ENCODE results near the gene DPP6. TPM values are rescaled to one million over a fixed set of nuclear protein-coding genes. Genes with fewer than 3 reads are reported as not detected.

DPP6 gene
- polyA plus RNA-seq, 1 donor (not counting 4 experiments of a cell fraction or from before 2014, with no cell fraction given) = not detected

DNA sequence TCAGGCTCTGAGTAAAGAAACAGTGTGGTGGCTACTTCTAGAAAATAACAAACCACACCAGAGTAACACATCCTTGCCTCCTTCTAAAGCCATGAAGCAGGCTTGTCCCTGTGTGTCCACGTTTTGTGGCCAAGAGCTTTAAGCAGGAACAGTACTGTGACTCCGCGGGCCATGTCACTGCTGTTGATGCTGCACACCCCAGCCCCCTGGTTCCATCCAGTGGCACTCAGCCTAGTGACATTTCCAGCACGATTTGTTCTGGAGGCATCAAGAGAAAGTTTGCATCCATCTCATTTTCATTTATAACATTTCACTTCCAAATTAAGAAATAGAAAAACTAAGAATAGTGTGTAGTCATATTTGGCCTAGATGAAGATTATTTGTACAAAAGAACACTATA is 739.4 kb downstream of the DPP6 start:
- FAIRE-seq = no peak
- TF ChIP-seq, protein P1, sequence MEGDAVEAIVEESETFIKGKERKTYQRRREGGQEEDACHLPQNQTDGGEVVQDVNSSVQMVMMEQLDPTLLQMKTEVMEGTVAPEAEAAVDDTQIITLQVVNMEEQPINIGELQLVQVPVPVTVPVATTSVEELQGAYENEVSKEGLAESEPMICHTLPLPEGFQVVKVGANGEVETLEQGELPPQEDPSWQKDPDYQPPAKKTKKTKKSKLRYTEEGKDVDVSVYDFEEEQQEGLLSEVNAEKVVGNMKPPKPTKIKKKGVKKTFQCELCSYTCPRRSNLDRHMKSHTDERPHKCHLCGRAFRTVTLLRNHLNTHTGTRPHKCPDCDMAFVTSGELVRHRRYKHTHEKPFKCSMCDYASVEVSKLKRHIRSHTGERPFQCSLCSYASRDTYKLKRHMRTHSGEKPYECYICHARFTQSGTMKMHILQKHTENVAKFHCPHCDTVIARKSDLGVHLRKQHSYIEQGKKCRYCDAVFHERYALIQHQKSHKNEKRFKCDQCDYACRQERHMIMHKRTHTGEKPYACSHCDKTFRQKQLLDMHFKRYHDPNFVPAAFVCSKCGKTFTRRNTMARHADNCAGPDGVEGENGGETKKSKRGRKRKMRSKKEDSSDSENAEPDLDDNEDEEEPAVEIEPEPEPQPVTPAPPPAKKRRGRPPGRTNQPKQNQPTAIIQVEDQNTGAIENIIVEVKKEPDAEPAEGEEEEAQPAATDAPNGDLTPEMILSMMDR (optimal IDR thresholded peaks at IDR 0.05 in 1 of 3, IDR thresholded peaks at IDR 0.05 in 1 of 3, conservative IDR thresholded peaks at IDR 0.05 in 1 of 3; ENCODE audit: extremely low read depth in 1 of 3, insufficient read depth in 2 of 3, low read length in 3 of 3) = no peak
- no peak overlapping the region for H3K4me3 ChIP-seq (ENCODE audit: control insufficient read depth in 2 of 3, extremely low read depth in 1 of 3, insufficient read depth in 2 of 3, low read depth in 1 of 3, low read length in 3 of 3)
- no peaks in the 10 kb centered on the region for H3K27me3 ChIP-seq (ENCODE audit: control insufficient read depth, extremely low read depth, insufficient read depth, low read length)
- H3K27ac ChIP-seq (ENCODE audit: control insufficient read depth, insufficient read depth, low read length) = no peak overlapping the region
- no peak overlapping the region for H3K4me2 ChIP-seq (ENCODE audit: control insufficient read depth, extremely low read depth, insufficient read depth, low read depth, low read length)
- DNase-seq (ENCODE audit: low read depth, low spot score) = no peak
- H3K9me3 ChIP-seq (ENCODE audit: control insufficient read depth, low read depth, low read length) = peaks cover 2% of the 10 kb centered on the region
- H4K20me1 ChIP-seq (ENCODE audit: control insufficient read depth, extremely low read depth, insufficient read depth, low read length) = no peaks in the 10 kb centered on the region
- dilution Hi-C loops (cut with MboI; ENCODE audit: extremely low pct_ligation_motif_present, low sequenced_read_pairs) = no loop called here
- no peak overlapping the region for H3K9ac ChIP-seq (ENCODE audit: control insufficient read depth, extremely low read depth, insufficient read depth, low read length)
- H3K79me2 ChIP-seq (ENCODE audit: control insufficient read depth, insufficient read depth, low read length) = no peaks in the 10 kb centered on the region
- no peak overlapping the region for H2AFZ ChIP-seq (ENCODE audit: control insufficient read depth, low read length)
- H3K4me1 ChIP-seq (ENCODE audit: control insufficient read depth, extremely low read depth, insufficient read depth, low read length) = no peaks in the 10 kb centered on the region
- no peaks in the 10 kb centered on the region for H3K9me1 ChIP-seq (ENCODE audit: control insufficient read depth, extremely low read depth, insufficient read depth, low read length)
- no peaks in the 10 kb centered on the region for H3K36me3 ChIP-seq (ENCODE audit: control insufficient read depth in 2 of 2, extremely low read depth in 1 of 2, insufficient read depth in 2 of 2, low read length in 2 of 2)

DNA sequence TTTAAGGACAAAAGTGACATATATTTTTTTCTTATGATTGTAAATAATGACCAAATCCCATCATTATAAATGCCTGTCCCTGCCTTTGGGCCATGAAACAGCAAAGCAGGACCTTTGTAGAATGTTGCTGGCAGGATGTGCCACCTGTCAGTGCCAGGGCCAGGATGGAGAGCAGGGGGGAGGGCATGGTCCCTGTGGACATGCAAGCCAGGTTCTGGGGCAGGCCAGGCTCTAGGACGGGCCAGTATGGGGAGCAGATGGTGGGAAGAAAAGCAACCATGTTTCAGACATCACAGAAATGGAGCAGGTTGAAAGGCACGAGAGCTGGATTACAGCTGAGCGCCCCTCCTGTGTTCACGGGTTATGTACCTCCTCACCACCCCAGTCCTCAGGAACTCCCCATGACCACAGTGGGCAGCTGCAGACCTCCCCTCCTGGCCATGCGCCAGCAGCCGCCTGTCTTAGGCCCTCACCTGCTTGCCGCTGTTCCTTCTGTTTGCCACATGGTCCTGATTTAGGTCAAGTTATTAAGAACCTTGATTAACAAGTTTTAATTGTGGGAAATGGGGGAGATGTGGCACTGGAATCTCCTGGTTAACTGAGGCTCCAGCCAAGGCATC is 740.3 kb downstream of the DPP6 start:
- Histone ChIP-seq H3K9ac (ENCODE audit: control insufficient read depth, extremely low read depth, insufficient read depth, low read length) (no peak overlapping the region), H3K4me3 (ENCODE audit: control insufficient read depth in 2 of 3, extremely low read depth in 1 of 3, insufficient read depth in 2 of 3, low read depth in 1 of 3, low read length in 3 of 3) (no peak overlapping the region), H3K4me2 (ENCODE audit: control insufficient read depth, extremely low read depth, insufficient read depth, low read depth, low read length) (no peak overlapping the region), H4K20me1 (ENCODE audit: control insufficient read depth, extremely low read depth, insufficient read depth, low read length) (no peaks in the 10 kb centered on the region), H2AFZ (ENCODE audit: control insufficient read depth, low read length) (no peak overlapping the region), H3K79me2 (ENCODE audit: control insufficient read depth, insufficient read depth, low read length) (no peaks in the 10 kb centered on the region), H3K36me3 (ENCODE audit: control insufficient read depth in 2 of 2, extremely low read depth in 1 of 2, insufficient read depth in 2 of 2, low read length in 2 of 2) (no peaks in the 10 kb centered on the region), H3K27me3 (ENCODE audit: control insufficient read depth, extremely low read depth, insufficient read depth, low read length) (no peaks in the 10 kb centered on the region), H3K9me3 (ENCODE audit: control insufficient read depth, low read depth, low read length) (peaks cover 2% of the 10 kb centered on the region), H3K9me1 (ENCODE audit: control insufficient read depth, extremely low read depth, insufficient read depth, low read length) (no peaks in the 10 kb centered on the region), H3K4me1 (ENCODE audit: control insufficient read depth, extremely low read depth, insufficient read depth, low read length) (no peaks in the 10 kb centered on the region), H3K27ac (ENCODE audit: control insufficient read depth, insufficient read depth, low read length) (no peak overlapping the region)
- dilution Hi-C loops (cut with MboI; ENCODE audit: extremely low pct_ligation_motif_present, low sequenced_read_pairs) = no loop called here
- DNase-seq (ENCODE audit: low read depth, low spot score) = no peak
- FAIRE-seq = no peak
- TF ChIP-seq EZH2 (IDR thresholded peaks at IDR 0.05; ENCODE audit: low read length) = no peak
- TF ChIP-seq, protein P1 (optimal IDR thresholded peaks at IDR 0.05 in 1 of 3, IDR thresholded peaks at IDR 0.05 in 1 of 3, conservative IDR thresholded peaks at IDR 0.05 in 1 of 3; ENCODE audit: extremely low read depth in 1 of 3, insufficient read depth in 2 of 3, low read length in 3 of 3) = no peak

Measured in keratinocyte (primary cell).